Breast epithelium (tissue), 3 donors: ENCODE measurements around the gene ARHGEF28.

Experiments used
- CTCF ChIP-seq, 3 donors: fragments of 450-650 bp; IDR thresholded peaks; one replicate each; pipeline ENCODE4 v1.5.1; 2016 to 2017; ENCODE audit warnings: antibody characterized with exemption in 3 of 3, mild to moderate bottlenecking in 3 of 3, moderate library complexity in 3 of 3
- POLR2A ChIP-seq: fragments of 450-650 bp; IDR thresholded peaks from one replicate; pipeline ENCODE4 v1.6.1; 2016; ENCODE audit warnings: antibody characterized with exemption, mild to moderate bottlenecking, moderate library complexity

GRCh38 chr5:73808911-73809310 is 182.9 kb downstream of the ARHGEF28 start:
- TF ChIP-seq CTCF (IDR thresholded peaks at IDR 0.05), result no peak
- TF ChIP-seq POLR2A, result no peak
